Liver (tissue), 9 donors: ENCODE measurements around the gene TSSC4. TPM values are rescaled to one million over a fixed set of nuclear protein-coding genes. Genes with fewer than 3 reads are reported as not detected.

Source experiments
- DNase-seq: peaks from one replicate; pipeline ENCODE4 v3.0.0-alpha.2; 2017; ENCODE audit warnings: low spot score
- H3K27ac ChIP-seq, 2 donors: one replicate each; pipeline ENCODE4 v1.7.0; 2013; ENCODE audit warnings: inconsistent platforms in 2 of 2, low read length in 2 of 2, control low read depth in 1 of 2, low read depth in 1 of 2, mild to moderate bottlenecking in 1 of 2
- H3K27me3 ChIP-seq, 4 donors: one replicate each; pipeline versions ENCODE4 v1.6.1 to v1.7.0; 2013; ENCODE audit warnings: low read length in 3 of 4, inconsistent platforms in 1 of 4, mild to moderate bottlenecking in 1 of 4, moderate library complexity in 1 of 4; ENCODE audit not compliant: control insufficient read depth in 4 of 4, insufficient read depth in 4 of 4
- H3K36me3 ChIP-seq, 4 donors: one replicate each; pipeline versions ENCODE4 v1.6.1 to v1.7.0; 2013; ENCODE audit warnings: low read length in 3 of 4, mild to moderate bottlenecking in 3 of 4, low read depth in 1 of 4, moderate library complexity in 1 of 4; ENCODE audit not compliant: control insufficient read depth in 4 of 4, insufficient read depth in 3 of 4
- H3K4me1 ChIP-seq, 4 donors: one replicate each; pipeline versions ENCODE4 v1.6.1 to v1.7.0; 2013; ENCODE audit warnings: low read length in 3 of 4, mild to moderate bottlenecking in 3 of 4, moderate library complexity in 1 of 4; ENCODE audit not compliant: control insufficient read depth in 4 of 4, insufficient read depth in 4 of 4
- H3K4me3 ChIP-seq, 3 donors: one replicate each; pipeline versions ENCODE4 v1.6.1 to v1.7.0; 2013; ENCODE audit warnings: low read length in 3 of 3, control low read depth in 1 of 3, low read depth in 1 of 3, mild to moderate bottlenecking in 1 of 3
- H3K9ac ChIP-seq, 2 donors: one replicate each; pipeline ENCODE4 v1.7.0; 2013; ENCODE audit warnings: low read length in 2 of 2, mild to moderate bottlenecking in 2 of 2, moderate library complexity in 2 of 2, control low read depth in 1 of 2, low read depth in 1 of 2
- H3K9me3 ChIP-seq, 4 donors: one replicate each; pipeline versions ENCODE4 v1.6.1 to v1.7.0; 2013; ENCODE audit warnings: low read length in 3 of 4; ENCODE audit not compliant: control insufficient read depth in 4 of 4
- EGR1 ChIP-seq, 2 donors: IDR thresholded peaks; 2 replicates each; pipeline ENCODE4 v1.6.1; 2016 to 2018; ENCODE audit warnings: antibody characterized with exemption in 2 of 2, low read depth in 2 of 2
- FOXA1 ChIP-seq: IDR thresholded peaks from 2 replicates; pipeline ENCODE4 v1.6.1; 2016; ENCODE audit warnings: antibody characterized with exemption
- FOXA2 ChIP-seq: IDR thresholded peaks from 2 replicates; pipeline ENCODE4 v1.6.1; 2016; ENCODE audit warnings: antibody characterized with exemption
- HNF4A ChIP-seq, 2 donors: conservative IDR thresholded peaks; 2 replicates each; pipeline ENCODE4 v1.6.1; 2016; ENCODE audit warnings: antibody characterized with exemption in 2 of 2, mild to moderate bottlenecking in 2 of 2
- JUND ChIP-seq, 2 donors: IDR thresholded peaks; 2 replicates each; pipeline ENCODE4 v1.6.1; 2016; ENCODE audit warnings: antibody characterized with exemption in 2 of 2
- NR2F2 ChIP-seq: IDR thresholded peaks from 2 replicates; pipeline ENCODE4 v1.6.1; 2016; ENCODE audit warnings: antibody characterized with exemption
- RAD21 ChIP-seq, 2 donors: IDR thresholded peaks; 2 replicates each; pipeline ENCODE4 v1.6.1; 2016; ENCODE audit warnings: antibody characterized with exemption in 2 of 2, mild to moderate bottlenecking in 2 of 2
- RXRA ChIP-seq, 2 donors: IDR thresholded peaks; 2 replicates each; pipeline ENCODE4 v1.6.1; 2017 to 2018; ENCODE audit warnings: antibody characterized with exemption in 2 of 2, mild to moderate bottlenecking in 1 of 2
- SP1 ChIP-seq: IDR thresholded peaks from 2 replicates; pipeline ENCODE4 v1.6.1; 2018; ENCODE audit warnings: antibody characterized with exemption, mild to moderate bottlenecking
- TAF1 ChIP-seq: conservative IDR thresholded peaks from 2 replicates; pipeline ENCODE4 v1.6.1; 2016; ENCODE audit warnings: antibody characterized with exemption, mild to moderate bottlenecking
- YY1 ChIP-seq: IDR thresholded peaks from 2 replicates; pipeline ENCODE4 v1.6.1; 2016; ENCODE audit warnings: antibody characterized with exemption, mild to moderate bottlenecking
- WGBS: extraction: QIAGEN DNeasy Blood & Tissue Kit; methylation state at CpG from one replicate; pipeline ENCODE4 v1.1.7; 2013; 5-methylcytosine and 5-hydroxymethylcytosine counted together
- polyA plus RNA-seq, 2 donors: library from polyadenylated mRNA; stranded (reverse) in 1 of 2; unstranded in 1 of 2; fragments of 200-250 nt in 1 of 2; fragments of >200 nt in 1 of 2; fragmentation: Nextera tagmentation in 1 of 2; extraction: Ambion mirVana in 1 of 2; gene quantifications; one replicate each; pipeline versions ENCODE4 v1.2.1 to v1.2.3, GENCODE V29; 2013 to 2015
- total RNA-seq, 2 donors: library from RNA; depleted of rRNA; stranded (reverse); fragments of >200 nt; gene quantifications; one replicate each; pipeline ENCODE4 v1.2.3, GENCODE V29; 2014
- TF ChIP-seq, protein P1 (sequence below): IDR thresholded peaks from 2 replicates; pipeline ENCODE4 v1.6.1; 2016; ENCODE audit warnings: antibody characterized with exemption
- TF ChIP-seq, protein P2 (sequence below): fragments of 150-350 bp; IDR thresholded peaks from 2 replicates; pipeline ENCODE4 v1.5.1; 2017; ENCODE audit warnings: improper control_type of control experiment, low read depth, low read length; ENCODE audit not compliant: missing input control
- TF ChIP-seq, protein P3 (sequence below): IDR thresholded peaks from 2 replicates; pipeline ENCODE4 v1.6.1; 2016; ENCODE audit warnings: antibody characterized with exemption
- TF ChIP-seq, protein P4 (sequence below): IDR thresholded peaks from 2 replicates; pipeline ENCODE4 v1.6.1; 2016; ENCODE audit warnings: antibody characterized with exemption
- TF ChIP-seq, protein P5 (sequence below): IDR thresholded peaks from 2 replicates; pipeline ENCODE4 v1.6.1; 2016; ENCODE audit warnings: antibody characterized with exemption, mild to moderate bottlenecking
- donor health status: healthy.
- donor health status: healthy.
- donor health status: healthy.
- donor health status: healthy.
- donor health status: healthy.

The TSSC4 gene
- total and polyA plus RNA-seq, 4 donors = 15.8 to 19.1 (median 17.6) TPM

DNA sequence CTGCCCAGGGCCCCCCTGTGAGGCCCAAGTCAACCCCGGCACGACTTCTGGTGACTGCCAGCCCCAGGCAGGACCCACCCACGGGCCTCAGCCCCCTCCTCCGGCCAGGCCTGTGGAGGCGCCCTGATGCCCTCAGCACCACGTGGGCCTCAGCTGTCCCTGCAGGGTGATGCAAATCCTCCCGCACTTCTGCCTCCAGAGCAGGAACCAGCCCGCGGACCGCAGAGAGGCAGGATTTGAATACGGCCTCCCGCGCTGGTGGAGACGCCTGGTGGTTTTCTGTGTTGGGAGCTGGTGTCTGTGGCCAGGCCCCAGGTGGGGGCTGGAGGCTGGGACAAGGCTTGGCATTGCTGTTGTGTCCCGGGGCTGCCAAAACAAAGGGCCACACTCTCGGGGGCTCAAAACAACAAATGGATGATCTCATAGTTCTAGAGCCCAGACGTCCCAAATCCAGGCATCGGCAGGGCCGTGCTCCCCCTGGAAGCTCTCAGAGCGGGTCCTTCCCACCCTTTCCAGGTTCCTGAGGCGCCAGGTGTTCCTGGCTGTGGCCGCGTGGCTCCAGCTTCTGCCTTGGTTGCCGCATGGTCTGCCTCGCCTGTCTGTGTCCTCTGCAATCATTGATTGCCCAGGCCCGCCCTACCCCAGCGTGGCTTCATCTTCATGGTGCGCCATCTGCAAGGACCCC lies 24.4 kb downstream of the TSSC4 start:
- Histone ChIP-seq H3K4me1 (peaks cover 0 to 5% (median under 1%) of the 10 kb centered on the region in 4 donors), H3K36me3 (no peaks in the 10 kb centered on the region), H3K9ac (no peak overlapping the region), H3K27ac (no peak overlapping the region), H3K9me3 (no peaks in the 10 kb centered on the region), H3K4me3 (no peak overlapping the region), H3K27me3 (no peaks in the 10 kb centered on the region)
- DNase-seq = no peak
- 78% methylated on average over 28 of the region's 28 CpGs for WGBS
- TF ChIP-seq RAD21 (IDR thresholded peaks at IDR 0.05) (no peak), JUND (IDR thresholded peaks at IDR 0.05) (no peak)
- TF ChIP-seq, protein P1, sequence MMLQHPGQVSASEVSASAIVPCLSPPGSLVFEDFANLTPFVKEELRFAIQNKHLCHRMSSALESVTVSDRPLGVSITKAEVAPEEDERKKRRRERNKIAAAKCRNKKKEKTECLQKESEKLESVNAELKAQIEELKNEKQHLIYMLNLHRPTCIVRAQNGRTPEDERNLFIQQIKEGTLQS = no peak
- TF ChIP-seq, protein P2, sequence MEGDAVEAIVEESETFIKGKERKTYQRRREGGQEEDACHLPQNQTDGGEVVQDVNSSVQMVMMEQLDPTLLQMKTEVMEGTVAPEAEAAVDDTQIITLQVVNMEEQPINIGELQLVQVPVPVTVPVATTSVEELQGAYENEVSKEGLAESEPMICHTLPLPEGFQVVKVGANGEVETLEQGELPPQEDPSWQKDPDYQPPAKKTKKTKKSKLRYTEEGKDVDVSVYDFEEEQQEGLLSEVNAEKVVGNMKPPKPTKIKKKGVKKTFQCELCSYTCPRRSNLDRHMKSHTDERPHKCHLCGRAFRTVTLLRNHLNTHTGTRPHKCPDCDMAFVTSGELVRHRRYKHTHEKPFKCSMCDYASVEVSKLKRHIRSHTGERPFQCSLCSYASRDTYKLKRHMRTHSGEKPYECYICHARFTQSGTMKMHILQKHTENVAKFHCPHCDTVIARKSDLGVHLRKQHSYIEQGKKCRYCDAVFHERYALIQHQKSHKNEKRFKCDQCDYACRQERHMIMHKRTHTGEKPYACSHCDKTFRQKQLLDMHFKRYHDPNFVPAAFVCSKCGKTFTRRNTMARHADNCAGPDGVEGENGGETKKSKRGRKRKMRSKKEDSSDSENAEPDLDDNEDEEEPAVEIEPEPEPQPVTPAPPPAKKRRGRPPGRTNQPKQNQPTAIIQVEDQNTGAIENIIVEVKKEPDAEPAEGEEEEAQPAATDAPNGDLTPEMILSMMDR = no peak

DNA sequence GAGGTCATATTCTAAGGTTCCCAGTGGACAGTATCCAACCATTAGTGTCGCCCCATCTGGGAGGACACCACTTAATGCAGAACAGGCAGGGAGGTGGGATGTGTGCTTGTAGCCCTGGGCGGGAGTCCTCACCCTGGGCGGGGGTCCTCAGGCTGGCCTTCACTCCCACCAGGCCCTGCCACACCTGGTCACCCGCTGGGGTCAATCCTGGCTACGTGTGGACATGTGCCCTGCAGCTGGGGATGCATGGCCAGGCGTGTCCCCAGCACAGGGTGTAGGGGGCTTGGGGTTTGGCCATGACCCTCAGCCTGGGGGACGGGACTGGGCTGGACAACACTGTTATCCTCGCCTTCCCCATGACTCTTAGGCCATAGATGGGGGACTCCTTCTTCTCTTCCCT lies 25.0 kb downstream of the TSSC4 start:
- WGBS = 86% methylated on average over 8 of the region's 8 CpGs

DNA sequence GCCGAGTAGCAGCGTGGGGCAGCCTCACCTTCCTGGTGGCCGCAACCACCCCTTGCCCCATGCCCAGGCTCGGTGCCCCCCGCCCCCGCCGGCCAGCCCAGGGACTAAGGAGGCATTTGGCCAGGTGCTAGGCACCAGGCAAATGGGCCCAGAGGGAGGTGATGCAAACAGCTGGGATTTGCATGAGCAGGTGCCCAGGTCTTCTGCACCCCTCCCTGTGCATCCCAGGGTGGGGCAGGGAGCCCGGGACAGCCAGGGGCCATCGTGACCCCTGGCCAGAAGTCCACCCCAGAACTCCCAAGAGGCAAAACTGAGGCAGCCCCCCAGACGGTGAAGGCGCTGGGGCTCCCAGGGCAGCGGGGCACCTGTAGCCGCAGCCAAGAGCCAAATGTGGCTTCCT lies 25.7 kb downstream of the TSSC4 start:
- H3K4me3 ChIP-seq = no peak overlapping the region
- H3K36me3 ChIP-seq = no peaks in the 10 kb centered on the region
- H3K4me1 ChIP-seq = no peaks in the 10 kb centered on the region
- H3K9ac ChIP-seq = no peak overlapping the region
- 82% methylated on average over 13 of the region's 13 CpGs for WGBS
- H3K9me3 ChIP-seq = no peaks in the 10 kb centered on the region
- no peaks in the 10 kb centered on the region for H3K27me3 ChIP-seq
- no peak overlapping the region for H3K27ac ChIP-seq
- DNase-seq = no peak
- TF ChIP-seq JUND (IDR thresholded peaks at IDR 0.05) = no peak
- TF ChIP-seq, protein P1 = no peak
- TF ChIP-seq SP1 = no peak
- no peak for TF ChIP-seq TAF1
- TF ChIP-seq, protein P3, sequence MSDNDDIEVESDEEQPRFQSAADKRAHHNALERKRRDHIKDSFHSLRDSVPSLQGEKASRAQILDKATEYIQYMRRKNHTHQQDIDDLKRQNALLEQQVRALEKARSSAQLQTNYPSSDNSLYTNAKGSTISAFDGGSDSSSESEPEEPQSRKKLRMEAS = no peak
- TF ChIP-seq, protein P2 = no peak
- TF ChIP-seq HNF4A (conservative IDR thresholded peaks at IDR 0.05) = no peak
- no peak for TF ChIP-seq FOXA1
- TF ChIP-seq, protein P4, sequence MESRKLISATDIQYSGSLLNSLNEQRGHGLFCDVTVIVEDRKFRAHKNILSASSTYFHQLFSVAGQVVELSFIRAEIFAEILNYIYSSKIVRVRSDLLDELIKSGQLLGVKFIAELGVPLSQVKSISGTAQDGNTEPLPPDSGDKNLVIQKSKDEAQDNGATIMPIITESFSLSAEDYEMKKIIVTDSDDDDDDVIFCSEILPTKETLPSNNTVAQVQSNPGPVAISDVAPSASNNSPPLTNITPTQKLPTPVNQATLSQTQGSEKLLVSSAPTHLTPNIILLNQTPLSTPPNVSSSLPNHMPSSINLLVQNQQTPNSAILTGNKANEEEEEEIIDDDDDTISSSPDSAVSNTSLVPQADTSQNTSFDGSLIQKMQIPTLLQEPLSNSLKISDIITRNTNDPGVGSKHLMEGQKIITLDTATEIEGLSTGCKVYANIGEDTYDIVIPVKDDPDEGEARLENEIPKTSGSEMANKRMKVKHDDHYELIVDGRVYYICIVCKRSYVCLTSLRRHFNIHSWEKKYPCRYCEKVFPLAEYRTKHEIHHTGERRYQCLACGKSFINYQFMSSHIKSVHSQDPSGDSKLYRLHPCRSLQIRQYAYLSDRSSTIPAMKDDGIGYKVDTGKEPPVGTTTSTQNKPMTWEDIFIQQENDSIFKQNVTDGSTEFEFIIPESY = no peak
- no peak for TF ChIP-seq RXRA (IDR thresholded peaks at IDR 0.05)
- TF ChIP-seq YY1 = no peak
- TF ChIP-seq FOXA2 = no peak
- TF ChIP-seq, protein P5, sequence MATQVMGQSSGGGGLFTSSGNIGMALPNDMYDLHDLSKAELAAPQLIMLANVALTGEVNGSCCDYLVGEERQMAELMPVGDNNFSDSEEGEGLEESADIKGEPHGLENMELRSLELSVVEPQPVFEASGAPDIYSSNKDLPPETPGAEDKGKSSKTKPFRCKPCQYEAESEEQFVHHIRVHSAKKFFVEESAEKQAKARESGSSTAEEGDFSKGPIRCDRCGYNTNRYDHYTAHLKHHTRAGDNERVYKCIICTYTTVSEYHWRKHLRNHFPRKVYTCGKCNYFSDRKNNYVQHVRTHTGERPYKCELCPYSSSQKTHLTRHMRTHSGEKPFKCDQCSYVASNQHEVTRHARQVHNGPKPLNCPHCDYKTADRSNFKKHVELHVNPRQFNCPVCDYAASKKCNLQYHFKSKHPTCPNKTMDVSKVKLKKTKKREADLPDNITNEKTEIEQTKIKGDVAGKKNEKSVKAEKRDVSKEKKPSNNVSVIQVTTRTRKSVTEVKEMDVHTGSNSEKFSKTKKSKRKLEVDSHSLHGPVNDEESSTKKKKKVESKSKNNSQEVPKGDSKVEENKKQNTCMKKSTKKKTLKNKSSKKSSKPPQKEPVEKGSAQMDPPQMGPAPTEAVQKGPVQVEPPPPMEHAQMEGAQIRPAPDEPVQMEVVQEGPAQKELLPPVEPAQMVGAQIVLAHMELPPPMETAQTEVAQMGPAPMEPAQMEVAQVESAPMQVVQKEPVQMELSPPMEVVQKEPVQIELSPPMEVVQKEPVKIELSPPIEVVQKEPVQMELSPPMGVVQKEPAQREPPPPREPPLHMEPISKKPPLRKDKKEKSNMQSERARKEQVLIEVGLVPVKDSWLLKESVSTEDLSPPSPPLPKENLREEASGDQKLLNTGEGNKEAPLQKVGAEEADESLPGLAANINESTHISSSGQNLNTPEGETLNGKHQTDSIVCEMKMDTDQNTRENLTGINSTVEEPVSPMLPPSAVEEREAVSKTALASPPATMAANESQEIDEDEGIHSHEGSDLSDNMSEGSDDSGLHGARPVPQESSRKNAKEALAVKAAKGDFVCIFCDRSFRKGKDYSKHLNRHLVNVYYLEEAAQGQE = no peak

More for the DNA sequence above, 25.0 kb downstream of the TSSC4 start:
- H3K27me3 ChIP-seq = no peaks in the 10 kb centered on the region
- no peak overlapping the region for H3K9ac ChIP-seq
- no peaks in the 10 kb centered on the region for H3K36me3 ChIP-seq
- DNase-seq = no peak
- no peaks in the 10 kb centered on the region for H3K9me3 ChIP-seq
- no peak overlapping the region for H3K27ac ChIP-seq
- H3K4me3 ChIP-seq = no peak overlapping the region
- H3K4me1 ChIP-seq = peaks cover 0 to 2% (median under 1%) of the 10 kb centered on the region in 4 donors
- no peak for TF ChIP-seq TAF1
- TF ChIP-seq FOXA1 = no peak
- TF ChIP-seq HNF4A (conservative IDR thresholded peaks at IDR 0.05) = no peak
- TF ChIP-seq, protein P1 = no peak
- no peak for TF ChIP-seq SP1
- TF ChIP-seq NR2F2 = no peak
- TF ChIP-seq EGR1 (IDR thresholded peaks at IDR 0.05; ENCODE audit: low read depth in 2 of 2) = no peak
